A673 (cell line): Measurements from ENCODE around the gene FBXL13. TPM values are rescaled to one million over a fixed set of nuclear protein-coding genes. Genes with fewer than 3 reads are reported as not detected.
"Not testable (repeated sequence)": the region's sequence is repeated elsewhere in the genome, so short reads cannot be mapped to it uniquely, and the experiment has no call there.

Source experiments
- BruUV-seq: library from RNA; stranded (reverse); fragments of 400-500 nt; replicated peaks from 2 replicates; lab custom pipeline; 2021; lab: Mats Ljungman, UMichigan
- CTCF ChIA-PET: fragments of 300-600 bp; sonication (Branson Sonifier 250); formaldehyde crosslinking; loops from one replicate; lab custom pipeline; 2022; ENCODE audit warnings: antibody characterized with exemption; lab: Charles Lee
- POLR2A ChIA-PET: fragments of 300-600 bp; sonication (Branson Sonifier 250); formaldehyde crosslinking; loops from one replicate; lab custom pipeline; 2022; ENCODE audit warnings: antibody characterized with exemption; ENCODE audit not compliant: low non-redundant PET; lab: Charles Lee
- DNase-seq: peaks from one replicate; pipeline ENCODE4 v3.0.0-alpha.2; 2015; ENCODE audit warnings: low spot score
- H3K27ac ChIP-seq: fragments of 200-600 bp; sonication (generic); 2 replicates; pipeline ENCODE4 v1.5.1; 2016; ENCODE audit warnings: mixed run types, low read depth, mild to moderate bottlenecking, mixed read lengths, antibody characterized with exemption, low read length; ENCODE audit not compliant: poor library complexity, severe bottlenecking
- H3K27me3 ChIP-seq: fragments of 200-600 bp; sonication (generic); replicated peaks from 2 replicates; pipeline ENCODE4 v1.6.1; 2017; ENCODE audit warnings: mixed run types, low read depth, mild to moderate bottlenecking, mixed read lengths, antibody characterized with exemption, low read length; ENCODE audit not compliant: insufficient read depth, poor library complexity
- H3K36me3 ChIP-seq: fragments of 200-600 bp; sonication (generic); 2 replicates; pipeline ENCODE4 v1.6.1; 2016; ENCODE audit warnings: mixed run types, mild to moderate bottlenecking, mixed read lengths, antibody characterized with exemption, low read length; ENCODE audit not compliant: insufficient read depth, poor library complexity, severe bottlenecking
- H3K4me1 ChIP-seq: fragments of 200-600 bp; sonication (generic); 2 replicates; pipeline ENCODE4 v1.6.1; 2017; ENCODE audit warnings: mixed run types, mild to moderate bottlenecking, mixed read lengths, antibody characterized with exemption, low read length; ENCODE audit not compliant: insufficient read depth, poor library complexity, severe bottlenecking
- H3K4me3 ChIP-seq: fragments of 200-600 bp; sonication (generic); 2 replicates; pipeline ENCODE4 v1.5.1; 2016; ENCODE audit warnings: low read depth, mixed run types, mild to moderate bottlenecking, mixed read lengths, low read length; ENCODE audit not compliant: poor library complexity, severe bottlenecking
- H3K9me3 ChIP-seq: fragments of 200-600 bp; sonication (generic); 2 replicates; pipeline ENCODE4 v1.6.1; 2016; ENCODE audit warnings: mixed run types, low read depth, mild to moderate bottlenecking, mixed read lengths, antibody characterized with exemption, low read length; ENCODE audit not compliant: poor library complexity, severe bottlenecking
- EZH2 ChIP-seq: fragments of 200-600 bp; sonication (generic); IDR thresholded peaks from 2 replicates; pipeline ENCODE4 v1.6.1; 2017; ENCODE audit warnings: borderline replicate concordance, low read depth, mild to moderate bottlenecking, mixed read lengths, antibody characterized with exemption, low read length; ENCODE audit not compliant: poor library complexity, severe bottlenecking
- intact Hi-C: fragments of 100-400 bp; cut with micrococcal nuclease; formaldehyde crosslinking; loops from one replicate; pipeline ENCODE4 v1.10.0; 2022; ENCODE audit not compliant: unreplicated experiment
- total RNA-seq: library from RNA; stranded (reverse); gene quantifications from 2 replicates; pipeline ENCODE4 v1.2.3, GENCODE V29; 2021
- TF ChIP-seq, protein P1 (sequence below): fragments of 300-800, 200-600 bp; sonication (generic); conservative IDR thresholded peaks from 2 replicates; pipeline ENCODE4 v1.5.1; 2017; ENCODE audit warnings: low read depth, mild to moderate bottlenecking, antibody characterized with exemption, low read length, moderate library complexity, mixed read lengths

Gene FBXL13
- total RNA-seq, 1 experiment from 2014 or later = 0.37 TPM

DNA sequence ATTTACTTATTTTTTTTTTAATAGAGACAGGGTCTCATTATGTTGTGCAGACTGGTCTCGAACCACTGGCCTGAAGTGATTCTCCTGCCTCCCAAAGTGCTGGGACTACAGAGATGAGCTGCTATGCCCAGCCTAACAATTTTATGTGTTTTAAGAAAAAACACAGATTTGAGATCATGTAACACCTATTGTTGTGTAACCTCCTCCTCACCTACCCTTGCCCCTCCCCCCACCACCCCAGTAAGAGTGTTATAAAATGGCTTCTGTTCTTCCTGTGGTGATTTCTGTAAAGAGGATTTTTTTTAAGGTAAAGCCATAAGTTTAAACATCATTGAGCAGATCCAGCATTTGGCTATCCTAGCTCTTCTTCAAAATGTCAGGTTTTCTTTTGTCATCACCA lies 7.9 kb upstream of the FBXL13 start:
- no peak overlapping the region for H3K4me3 ChIP-seq

DNA sequence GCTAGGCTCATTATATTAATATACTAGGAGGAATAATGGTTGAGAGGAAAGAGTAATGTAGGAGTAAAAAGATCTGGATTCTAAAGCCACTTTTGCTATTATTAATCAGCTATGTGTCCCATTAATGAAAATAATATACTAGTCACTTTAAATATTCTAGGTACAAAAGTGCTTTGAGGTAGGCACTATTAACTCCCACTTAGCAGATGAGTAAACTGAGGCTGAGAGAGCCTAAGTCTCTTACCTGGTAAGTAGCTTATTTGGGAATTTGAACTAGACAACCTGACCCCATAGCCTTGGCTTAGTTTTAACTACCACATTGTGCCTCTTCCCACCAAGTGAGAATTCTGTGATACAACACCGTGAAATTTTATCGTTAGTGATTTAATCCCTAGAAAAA lies 6.3 kb upstream of the FBXL13 start:
- Histone ChIP-seq H3K27ac (no peak overlapping the region), H3K9me3 (no peaks in the 10 kb centered on the region), H3K27me3 (no peaks in the 10 kb centered on the region), H3K4me3 (no peak overlapping the region), H3K36me3 (peaks cover 6% of the 10 kb centered on the region), H3K4me1 (no peaks in the 10 kb centered on the region)
- intact Hi-C loops = no loop called here
- ChIA-PET CTCF (no interaction called here), POLR2A (no interaction called here)
- BruUV-seq = no TSS peak
- no peak for TF ChIP-seq EZH2
- TF ChIP-seq, protein P1, sequence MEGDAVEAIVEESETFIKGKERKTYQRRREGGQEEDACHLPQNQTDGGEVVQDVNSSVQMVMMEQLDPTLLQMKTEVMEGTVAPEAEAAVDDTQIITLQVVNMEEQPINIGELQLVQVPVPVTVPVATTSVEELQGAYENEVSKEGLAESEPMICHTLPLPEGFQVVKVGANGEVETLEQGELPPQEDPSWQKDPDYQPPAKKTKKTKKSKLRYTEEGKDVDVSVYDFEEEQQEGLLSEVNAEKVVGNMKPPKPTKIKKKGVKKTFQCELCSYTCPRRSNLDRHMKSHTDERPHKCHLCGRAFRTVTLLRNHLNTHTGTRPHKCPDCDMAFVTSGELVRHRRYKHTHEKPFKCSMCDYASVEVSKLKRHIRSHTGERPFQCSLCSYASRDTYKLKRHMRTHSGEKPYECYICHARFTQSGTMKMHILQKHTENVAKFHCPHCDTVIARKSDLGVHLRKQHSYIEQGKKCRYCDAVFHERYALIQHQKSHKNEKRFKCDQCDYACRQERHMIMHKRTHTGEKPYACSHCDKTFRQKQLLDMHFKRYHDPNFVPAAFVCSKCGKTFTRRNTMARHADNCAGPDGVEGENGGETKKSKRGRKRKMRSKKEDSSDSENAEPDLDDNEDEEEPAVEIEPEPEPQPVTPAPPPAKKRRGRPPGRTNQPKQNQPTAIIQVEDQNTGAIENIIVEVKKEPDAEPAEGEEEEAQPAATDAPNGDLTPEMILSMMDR = no peak
- no peak for DNase-seq

More for the DNA sequence above, 7.9 kb upstream of the FBXL13 start:
- BruUV-seq = no TSS peak
- Histone ChIP-seq H3K27me3 (no peaks in the 10 kb centered on the region), H3K27ac (no peak overlapping the region), H3K9me3 (no peaks in the 10 kb centered on the region), H3K4me1 (no peaks in the 10 kb centered on the region), H3K36me3 (peaks cover 9% of the 10 kb centered on the region)
- intact Hi-C loops = no loop called here
- TF ChIP-seq, protein P1 = no peak
- TF ChIP-seq EZH2 = no peak
- POLR2A ChIA-PET = interaction anchor here (0.6 kb wide), 1 partner anchor 11 kb away, joined by 5 read pairs; no protein-coding TSS in a partner anchor
- no peak for DNase-seq
- CTCF ChIA-PET = interaction anchor here (0.6 kb wide), 2 partner anchors 16 to 19 kb away, joined by 4 to 6 read pairs; no protein-coding TSS in a partner anchor

DNA sequence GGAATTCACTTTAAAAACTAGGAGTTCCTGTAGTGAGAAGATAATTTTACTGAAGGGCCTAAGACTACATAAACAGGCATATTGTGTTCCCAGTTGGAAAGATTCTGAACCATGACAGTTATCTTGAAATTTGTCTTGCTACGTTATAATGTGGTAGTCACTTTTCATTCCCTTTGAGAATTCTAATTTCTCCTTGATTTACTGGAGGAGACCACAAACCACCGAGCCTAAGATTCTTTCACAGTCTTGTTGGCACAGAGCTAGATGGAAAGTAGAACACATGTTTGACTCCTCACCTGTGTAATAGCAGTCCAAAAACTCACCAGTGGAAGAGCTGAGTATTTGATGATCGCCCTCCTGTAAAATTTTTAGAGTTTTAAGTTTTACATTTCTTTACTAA lies 5.2 kb upstream of the FBXL13 start:
- ChIA-PET POLR2A (no interaction called here), CTCF (no interaction called here)
- DNase-seq = no peak
- BruUV-seq = no TSS peak
- Histone ChIP-seq H3K4me3 (no peak overlapping the region), H3K9me3 (no peaks in the 10 kb centered on the region), H3K27me3 (no peaks in the 10 kb centered on the region), H3K27ac (no peak overlapping the region), H3K36me3 (peaks cover 6% of the 10 kb centered on the region), H3K4me1 (no peaks in the 10 kb centered on the region)
- intact Hi-C loops = no loop called here
- TF ChIP-seq, protein P1 = no peak
- no peak for TF ChIP-seq EZH2

DNA sequence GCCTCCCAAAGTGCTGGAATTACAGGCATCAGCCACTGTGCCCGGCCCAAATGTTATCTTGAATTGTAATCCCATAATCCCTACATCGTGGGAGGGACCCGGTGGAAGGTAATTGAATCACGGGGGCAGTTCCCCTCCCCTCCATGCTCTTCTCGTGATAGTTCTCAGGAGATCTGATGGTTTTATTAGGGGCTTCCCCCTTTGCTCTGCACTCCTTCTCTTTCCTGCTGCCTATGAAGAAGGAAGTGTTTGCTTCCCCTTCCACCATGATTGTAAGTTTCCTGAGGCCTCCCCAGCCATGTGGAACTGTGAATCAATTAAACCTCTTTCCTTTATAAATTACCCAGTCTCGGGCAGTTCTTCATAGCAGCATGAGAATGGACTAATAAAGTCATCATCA lies 3.6 kb upstream of the FBXL13 start:
- H3K27ac ChIP-seq, intact Hi-C loops, H3K27me3 ChIP-seq, POLR2A ChIA-PET, DNase-seq, H3K4me3 ChIP-seq, H3K4me1 ChIP-seq, CTCF ChIA-PET, H3K9me3 ChIP-seq, H3K36me3 ChIP-seq, BruUV-seq: not testable (repeated sequence)
